GM18519 (cell line): Measurements from ENCODE around the gene ADD2.
"Not testable (repeated sequence)": the region's sequence is repeated elsewhere in the genome, so short reads cannot be mapped to it uniquely, and the experiment has no call there.

Experiments
- ATAC-seq: cut with Tn5 transposase; IDR thresholded peaks from one replicate; pipeline ENCODE4 v1.9.1; 2021; ENCODE audit warnings: mild to moderate bottlenecking, moderate library complexity; ENCODE audit not compliant: unreplicated experiment, low FRiP score

ADD2 gene, protein sequence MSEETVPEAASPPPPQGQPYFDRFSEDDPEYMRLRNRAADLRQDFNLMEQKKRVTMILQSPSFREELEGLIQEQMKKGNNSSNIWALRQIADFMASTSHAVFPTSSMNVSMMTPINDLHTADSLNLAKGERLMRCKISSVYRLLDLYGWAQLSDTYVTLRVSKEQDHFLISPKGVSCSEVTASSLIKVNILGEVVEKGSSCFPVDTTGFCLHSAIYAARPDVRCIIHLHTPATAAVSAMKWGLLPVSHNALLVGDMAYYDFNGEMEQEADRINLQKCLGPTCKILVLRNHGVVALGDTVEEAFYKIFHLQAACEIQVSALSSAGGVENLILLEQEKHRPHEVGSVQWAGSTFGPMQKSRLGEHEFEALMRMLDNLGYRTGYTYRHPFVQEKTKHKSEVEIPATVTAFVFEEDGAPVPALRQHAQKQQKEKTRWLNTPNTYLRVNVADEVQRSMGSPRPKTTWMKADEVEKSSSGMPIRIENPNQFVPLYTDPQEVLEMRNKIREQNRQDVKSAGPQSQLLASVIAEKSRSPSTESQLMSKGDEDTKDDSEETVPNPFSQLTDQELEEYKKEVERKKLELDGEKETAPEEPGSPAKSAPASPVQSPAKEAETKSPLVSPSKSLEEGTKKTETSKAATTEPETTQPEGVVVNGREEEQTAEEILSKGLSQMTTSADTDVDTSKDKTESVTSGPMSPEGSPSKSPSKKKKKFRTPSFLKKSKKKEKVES

DNA sequence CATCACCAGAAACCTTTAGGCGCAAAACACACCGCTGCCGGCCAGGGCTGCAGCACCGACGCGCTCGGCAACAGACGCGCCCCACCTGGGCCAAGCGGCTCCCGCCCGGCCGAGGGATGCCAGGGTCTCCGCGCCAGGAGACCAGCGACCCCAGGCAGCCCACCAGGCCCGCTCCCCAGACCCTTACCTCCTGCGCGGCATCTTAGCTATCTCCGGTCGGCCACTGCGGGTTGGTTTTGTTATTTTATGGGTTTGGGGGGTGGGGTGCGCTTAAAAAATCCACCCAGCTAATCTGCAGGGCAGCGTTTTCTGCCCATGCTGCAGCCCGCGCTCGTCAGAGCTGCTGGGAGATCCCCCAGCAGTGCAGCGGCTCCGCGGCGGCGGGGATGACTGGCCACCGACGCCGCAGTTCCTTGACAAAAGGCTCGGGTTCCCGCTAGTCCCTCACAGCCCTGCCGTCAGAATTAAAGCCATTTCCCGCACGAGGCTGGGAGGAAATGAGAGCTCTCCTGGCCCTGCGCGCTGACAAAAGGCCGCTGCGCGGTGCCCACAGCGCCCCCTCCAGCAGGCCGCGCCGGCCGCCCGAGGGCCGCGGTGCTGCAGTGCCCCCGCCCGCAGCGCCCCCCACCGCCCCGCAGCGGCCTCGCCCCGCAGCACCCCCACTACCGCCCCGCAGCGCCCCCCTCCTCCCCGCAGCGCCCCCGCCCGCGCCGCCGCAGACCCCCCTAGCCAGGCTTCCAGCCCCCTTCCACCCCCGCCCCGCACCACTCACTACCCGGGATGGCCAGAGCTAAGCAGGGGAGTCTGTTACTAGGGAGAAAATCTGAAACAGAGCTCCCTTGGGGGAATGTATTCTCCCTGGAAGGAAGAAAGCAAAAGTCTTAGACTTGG, at the start of gene ADD2:
ADD2 (minus strand) TSS at position 502 of the 891 bp plus-strand sequence. CDS start 61,792 bp downstream, outside the sequence.
- ATAC-seq: no peak

DNA sequence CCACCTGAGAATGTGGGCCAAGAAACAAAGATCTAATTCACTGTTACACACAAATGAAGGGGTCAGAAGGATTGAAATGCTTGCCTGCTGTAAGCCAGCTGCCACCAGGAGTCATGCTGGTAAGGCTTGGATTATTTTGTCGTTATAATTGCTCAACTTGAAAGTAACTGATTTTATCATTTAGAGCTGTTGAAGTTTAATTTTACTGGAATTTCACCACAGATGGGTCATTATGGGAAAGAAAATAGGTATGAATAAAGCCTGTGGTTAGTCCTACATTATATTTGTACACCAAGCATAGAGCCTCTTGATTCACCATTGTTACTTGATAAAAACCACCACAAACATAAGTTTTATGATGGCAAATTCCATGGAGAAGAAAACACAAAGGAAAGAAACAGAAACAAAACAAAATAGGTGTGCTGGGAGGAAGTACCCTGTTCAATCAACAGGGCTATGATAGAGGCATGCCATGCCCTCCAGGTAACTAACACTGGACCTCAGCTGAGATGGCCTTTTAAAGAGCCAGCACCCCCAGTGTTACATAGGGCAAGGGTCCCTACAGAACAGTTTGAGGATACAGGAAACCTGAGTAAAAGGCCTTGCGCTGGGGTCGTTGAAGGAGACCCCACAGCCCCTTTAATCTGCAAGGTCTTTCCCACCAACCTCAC, 49.4 kb upstream of the ADD2 start:
- ATAC-seq: no peak

DNA sequence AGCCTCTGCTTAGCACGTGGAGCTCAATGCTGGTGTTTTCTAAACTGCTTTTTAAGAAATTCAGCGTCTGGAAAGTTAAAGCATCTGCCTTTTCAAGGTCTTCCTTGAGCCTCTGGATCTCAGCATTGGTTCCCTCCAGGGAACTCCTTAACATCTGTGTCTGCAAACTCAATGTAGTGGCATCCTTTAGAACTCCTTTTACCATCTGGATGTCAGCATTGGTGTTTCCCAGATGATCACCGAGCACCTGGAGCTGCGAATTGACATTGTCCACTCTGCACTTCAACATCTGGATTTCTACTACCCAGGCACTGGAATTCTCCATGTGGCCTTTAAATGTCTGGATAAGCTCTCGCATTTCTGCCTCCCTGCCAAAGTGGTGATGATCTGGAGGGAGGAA, 48.7 kb upstream of the ADD2 start:
- ATAC-seq: no peak

DNA sequence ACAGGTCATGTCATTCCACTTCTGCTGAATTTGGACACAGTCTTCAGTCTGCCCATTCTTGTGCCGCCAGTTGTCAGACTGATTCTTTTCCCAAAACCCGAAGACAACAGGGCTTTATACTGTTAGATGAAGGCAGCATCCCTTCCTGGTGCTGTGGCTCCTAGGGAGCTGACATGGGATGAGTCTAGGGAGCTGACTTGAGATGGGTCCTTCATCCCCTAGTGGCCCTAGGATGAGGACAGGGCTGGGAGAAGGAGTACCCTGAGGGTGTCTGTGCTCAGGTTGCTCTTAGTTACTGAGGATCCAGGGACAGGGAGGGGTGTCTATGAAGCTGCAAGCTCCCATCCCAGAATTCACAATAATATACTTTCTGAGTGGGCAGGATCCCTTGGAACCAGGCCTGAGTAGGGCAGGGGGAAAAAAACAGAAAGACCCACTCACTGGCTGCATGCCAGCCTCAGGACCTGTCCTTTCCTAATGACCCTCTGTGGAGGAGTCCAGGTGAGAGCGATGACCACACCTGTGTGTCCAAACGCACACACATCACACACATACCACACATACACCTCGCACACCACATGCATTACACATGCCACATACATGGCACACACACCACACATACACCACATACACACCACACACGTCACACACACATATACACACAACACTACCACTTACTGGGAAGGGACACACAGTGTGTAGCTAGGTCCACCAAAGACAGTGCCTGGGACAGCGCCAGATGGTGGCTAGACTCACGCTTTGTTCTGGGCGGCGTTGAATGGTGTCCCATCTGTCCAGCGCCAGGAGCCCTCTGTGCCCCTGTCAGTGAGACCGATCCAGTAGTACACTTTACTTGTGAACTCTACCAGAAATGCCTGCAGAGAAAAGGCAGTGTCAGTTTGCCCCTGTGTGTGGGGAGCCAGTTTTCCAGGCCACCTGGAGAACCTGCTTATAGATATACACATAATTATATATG, 41.3 kb upstream of the ADD2 start:
- ATAC-seq: no peak

DNA sequence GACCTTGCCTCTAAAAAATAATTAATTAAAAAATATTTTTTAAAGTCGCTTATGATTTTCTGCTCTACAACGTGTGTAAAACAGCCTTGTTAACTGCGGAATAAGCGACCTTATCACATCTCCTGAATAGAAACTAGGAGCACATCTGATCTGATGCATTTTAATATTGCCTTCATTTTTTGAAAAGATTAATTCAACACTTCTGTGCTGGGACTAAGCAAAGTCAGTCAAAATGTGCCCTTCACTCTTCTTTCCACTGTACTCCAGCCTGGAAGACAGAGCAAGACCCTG, 39.8 kb upstream of the ADD2 start:
- no peak for ATAC-seq

DNA sequence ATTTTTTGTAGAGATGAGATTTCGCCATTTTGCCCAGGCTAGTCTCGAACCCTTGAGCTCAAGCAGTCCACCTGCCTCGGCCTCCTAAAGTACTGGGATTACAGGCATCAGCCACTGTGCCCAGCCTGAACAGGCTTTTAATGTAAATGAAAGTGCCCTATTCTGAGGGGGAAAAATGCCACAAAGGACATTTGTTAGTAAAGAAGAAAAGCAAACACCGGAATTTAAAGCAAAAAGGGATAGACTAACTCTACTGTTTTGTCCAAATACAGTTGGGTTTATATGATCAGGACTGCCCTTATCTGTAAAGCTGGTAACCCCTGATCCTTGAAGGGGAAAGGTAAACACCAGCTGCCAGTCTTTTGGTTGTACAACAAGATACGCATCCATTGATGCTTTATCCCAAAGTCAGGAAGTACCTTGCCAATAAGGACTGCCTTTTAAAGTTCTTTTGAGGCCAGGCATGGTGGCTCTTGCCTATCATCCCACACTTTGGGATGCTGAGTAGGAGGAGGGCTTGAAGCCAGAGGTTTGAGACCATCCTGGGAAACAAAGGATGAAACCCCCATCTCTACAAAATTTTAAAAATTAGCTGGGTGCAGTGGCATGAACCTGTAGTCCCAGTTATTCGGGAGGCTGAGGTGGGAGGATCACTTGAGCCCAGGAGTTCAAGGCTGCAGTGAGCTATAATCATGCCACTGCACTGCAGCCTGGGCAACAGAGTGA, 39.3 kb upstream of the ADD2 start:
- no peak for ATAC-seq

DNA sequence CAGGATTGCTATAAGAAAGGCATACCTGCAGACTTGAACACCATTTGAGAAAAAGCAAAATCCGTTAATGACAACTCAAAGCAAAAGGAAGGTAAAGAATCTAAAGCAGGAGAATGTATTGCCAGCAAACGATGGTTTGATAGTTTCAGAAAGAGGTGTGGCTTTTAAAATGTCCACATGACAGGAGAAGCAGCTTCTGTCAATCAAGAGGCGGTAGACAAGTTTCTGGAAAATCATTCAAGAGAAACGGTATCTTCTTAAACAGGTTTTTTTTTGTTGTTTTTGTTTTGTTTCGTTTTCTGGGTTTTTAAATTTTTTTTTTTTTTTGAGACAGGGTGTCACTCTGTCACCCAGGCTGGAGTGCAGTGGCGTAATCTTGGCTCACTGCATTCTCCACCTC, 38.6 kb upstream of the ADD2 start:
- no peak for ATAC-seq

DNA sequence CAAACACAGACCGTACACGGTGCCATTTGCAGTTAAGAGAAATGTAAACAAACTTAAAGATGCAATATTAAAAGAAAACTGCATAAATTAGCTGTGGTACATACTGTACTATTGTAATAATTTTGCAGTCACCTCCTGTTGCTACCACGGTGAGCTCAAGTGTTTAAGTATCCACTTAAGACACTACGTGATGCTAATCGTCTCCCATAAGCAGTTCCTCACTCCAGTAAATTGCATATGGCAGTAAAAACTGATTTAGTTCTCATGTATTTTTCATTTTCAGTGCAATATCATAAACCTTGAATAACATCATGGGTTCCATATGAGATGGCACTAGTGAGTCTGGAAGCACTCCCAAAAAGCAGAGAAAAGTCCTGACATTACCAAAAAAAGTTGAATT, 38.0 kb upstream of the ADD2 start:
- no peak for ATAC-seq

DNA sequence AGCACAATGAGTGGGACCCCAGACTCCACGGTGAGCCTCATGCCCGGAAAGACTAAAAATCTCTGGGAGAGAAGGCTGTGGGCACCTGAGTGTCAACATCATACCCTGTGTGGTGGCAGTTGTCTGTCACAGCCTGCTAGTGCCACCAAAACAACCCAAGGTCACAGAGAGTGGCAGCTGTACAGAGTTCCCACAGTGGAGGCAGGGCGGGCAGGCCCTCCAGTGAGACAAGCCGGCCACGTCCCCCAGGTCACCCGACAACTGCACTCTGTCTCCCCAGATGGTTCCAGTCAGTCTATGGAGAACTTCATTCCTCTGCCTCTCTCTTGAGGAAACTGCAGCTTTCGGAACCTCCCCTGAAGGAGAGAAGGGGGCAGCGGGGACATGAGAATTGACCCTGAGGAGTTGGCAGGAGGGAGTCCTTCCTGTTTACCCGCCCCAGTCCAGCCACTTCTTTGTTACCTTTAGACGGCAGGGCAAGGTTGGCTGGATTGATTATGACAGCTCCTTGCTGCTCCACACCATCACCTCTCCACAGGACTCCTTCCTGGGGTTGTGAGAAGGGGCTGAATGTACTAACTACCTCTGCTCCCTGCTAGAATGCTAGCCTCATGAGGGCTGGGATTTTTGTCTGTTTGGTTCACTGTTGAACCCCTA, 33.7 kb upstream of the ADD2 start:
- ATAC-seq: no peak

DNA sequence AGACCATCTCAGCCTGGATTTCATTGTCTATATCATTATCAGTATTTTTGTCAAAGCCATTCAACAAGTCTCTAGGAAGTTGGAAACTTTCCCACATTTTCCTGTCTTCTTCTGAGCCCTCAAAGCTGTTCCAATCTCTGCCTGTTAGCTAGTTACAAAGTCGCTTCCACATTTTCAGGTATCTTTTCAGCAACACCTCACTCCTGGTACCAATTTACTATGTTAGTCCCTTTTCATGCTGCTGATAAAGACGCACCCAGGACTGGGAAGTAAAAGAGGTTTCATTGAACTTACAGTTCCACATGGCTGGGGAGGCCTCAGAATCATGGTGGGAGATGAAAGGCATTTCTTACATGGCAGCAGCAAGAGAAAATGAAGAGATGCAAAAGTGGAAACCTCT, 31.7 kb upstream of the ADD2 start:
- ATAC-seq: no peak

DNA sequence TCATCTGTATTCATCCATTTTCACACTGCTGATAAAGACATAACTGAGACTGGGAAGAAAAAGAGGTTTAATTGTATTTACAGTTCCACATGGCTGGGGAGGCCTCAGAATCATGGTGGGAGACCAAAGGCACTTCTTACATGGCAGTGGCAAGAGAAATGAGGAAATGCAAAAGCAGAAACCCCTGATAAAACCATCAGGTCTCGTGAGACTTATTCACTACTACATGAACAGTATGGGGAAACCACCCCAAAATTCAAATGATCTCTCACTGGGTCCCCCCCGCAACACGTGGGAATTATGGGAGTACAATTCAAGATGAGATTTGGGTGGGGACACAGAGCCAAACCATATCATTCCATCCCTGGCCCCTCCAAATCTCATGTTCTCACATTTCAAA, 30.0 kb upstream of the ADD2 start:
- ATAC-seq: not testable (repeated sequence)

DNA sequence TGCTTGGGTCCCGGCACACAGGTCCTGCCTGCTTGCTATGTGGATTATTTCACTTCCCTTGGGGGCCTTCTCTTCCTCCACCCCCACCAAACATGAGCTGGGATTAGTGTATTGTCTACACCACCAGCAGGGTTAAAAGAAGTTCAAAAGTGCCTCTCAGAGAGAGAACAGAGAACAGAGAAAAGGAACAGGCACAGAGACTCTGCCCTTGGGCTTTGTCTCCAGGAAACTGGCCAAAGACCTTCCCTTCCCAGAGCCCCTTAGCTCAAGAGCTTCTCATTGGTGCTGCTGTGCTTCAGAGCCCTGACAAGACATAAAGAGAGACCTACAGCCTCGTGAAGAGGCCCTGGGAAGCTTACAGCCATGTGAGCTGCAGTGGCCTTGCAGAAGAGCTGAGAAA, 29.5 kb upstream of the ADD2 start:
- no peak for ATAC-seq

DNA sequence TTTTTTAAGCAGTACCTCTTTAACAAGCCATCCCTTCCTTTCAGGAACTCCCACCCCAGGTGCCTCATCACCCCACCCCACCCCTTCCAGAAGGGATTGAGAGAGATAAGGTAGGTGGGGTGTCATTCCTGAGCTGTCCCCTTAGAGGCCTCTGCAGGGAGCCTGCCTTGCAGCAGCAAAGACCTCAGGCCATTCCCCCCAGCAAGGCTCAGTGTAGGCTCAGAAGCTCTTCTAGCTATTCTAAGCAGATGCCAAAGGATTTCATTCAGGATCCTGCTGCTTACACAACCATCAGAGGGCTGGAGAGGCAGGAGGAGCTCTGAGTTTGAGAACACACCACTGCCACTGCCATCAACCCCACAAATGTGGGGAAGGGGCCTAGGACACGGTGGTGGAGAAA, 28.3 kb upstream of the ADD2 start:
- ATAC-seq: no peak

DNA sequence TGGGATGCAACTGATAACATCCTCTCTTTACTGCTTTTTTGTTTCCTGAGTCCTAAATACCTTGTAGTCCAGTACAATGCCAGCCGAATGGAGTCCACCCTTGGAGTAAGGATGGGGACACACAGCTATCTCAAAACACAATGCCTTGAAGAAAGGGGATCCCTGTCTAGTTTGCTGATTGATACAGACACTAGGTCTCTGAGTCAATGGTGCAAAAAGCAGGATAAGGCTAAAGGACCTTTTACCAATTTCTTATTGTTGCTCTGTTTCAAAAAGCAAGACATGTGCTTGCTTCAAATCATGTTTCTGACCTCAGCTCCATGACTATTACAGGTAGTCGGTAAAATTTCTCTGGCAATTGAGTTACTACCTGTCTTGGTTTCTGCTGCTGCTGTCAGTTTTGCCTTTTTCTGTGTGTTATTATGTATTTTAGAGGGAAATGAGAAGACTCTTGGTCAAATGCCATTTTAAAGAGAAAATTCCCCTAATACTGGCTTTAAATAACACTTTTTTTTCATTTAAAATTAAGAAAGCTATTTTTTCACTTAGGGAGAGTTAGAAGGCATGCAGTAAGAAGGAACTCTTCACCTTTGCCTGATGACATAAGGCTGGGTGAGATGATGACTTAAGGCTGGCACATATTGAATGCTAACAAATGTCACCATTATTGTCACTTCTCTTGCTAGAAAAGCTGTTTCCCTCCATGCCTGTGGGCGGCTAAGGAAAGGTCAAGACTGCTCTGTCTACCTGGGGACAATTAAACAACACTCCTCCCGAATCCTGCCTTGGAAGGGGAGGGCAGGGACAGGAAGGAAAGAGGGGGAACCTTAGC, 27.4 kb upstream of the ADD2 start:
- no peak for ATAC-seq

DNA sequence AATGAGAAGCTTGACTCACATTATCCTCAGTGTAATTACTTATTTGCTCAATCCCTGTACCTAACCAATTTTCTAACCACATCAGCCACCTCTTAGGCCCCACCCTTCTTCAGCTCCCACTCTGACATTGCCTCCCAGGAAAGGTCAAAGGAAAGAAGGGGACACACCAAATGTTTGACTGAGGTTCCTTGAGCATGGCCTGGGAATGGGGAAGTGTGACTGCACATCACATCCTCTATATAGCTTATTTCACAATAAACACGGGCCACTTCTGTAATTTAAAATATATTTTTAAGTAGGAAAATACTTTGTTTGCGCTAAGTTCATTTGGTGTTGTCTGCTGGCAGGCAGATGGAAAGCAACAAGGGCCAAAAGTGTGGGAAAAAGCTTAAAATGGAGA, 25.4 kb upstream of the ADD2 start:
- no peak for ATAC-seq

DNA sequence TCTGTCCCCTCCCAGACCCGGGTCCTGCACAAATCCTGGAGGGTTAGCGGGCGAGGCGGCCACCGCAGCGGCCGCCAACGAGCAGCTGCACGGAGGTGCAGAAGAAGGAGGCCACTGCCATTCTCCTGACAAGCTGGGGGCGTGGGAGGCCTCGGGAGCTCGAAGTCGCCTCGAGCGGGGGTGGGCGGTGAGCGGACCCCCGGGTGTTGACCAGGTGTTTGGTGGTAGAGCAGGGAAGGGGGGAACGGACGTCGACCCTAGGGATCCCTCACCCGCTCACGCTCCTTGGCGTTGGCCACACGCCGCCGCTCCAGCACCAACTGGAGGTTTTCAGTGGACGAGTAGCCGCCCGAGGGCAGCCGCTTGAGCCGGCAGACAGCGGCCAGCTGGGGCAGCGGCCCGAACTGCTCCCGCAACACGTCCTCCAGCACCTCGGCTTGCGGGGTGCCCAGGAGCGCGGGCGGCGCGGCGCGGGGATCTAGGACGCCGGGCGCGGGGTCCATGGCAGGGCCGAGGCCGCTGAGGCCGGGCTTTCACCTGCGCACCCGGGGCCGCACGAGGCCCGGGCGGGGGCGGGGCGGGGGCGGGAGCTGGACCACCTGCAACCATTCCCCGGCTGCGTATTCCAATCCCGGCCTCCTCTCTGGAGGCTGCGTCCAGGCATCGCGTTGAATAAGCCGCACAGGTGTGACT, 22.3 kb upstream of the ADD2 start, which contains the start of gene FIGLA:
FIGLA (minus strand) TSS at position 508 of the 693 bp plus-strand sequence; CDS start at position 503, 5 bp downstream.
- ATAC-seq: no peak
